Endothelial cell of umbilical vein (primary cell): ENCODE results near the gene GGPS1. TPM values are rescaled to one million over a fixed set of nuclear protein-coding genes. Genes with fewer than 3 reads are reported as not detected.

Experiments used
- BruUV-seq: library from RNA; stranded (reverse); fragments of 400-500 nt; replicated peaks from 2 replicates; lab custom pipeline; 2021; lab: Mats Ljungman, UMichigan
- CTCF ChIA-PET: fragments of 300-600, 350-600 bp; sonication (Branson Sonifier 250); formaldehyde crosslinking; loops from one replicate; lab custom pipeline; 2021; ENCODE audit warnings: antibody characterized with exemption, inconsistent platforms; lab: Charles Lee
- POLR2A ChIA-PET: fragments of 300-600, 350-600 bp; sonication (Branson Sonifier 250); formaldehyde crosslinking; loops from one replicate; lab custom pipeline; 2021; ENCODE audit warnings: antibody characterized with exemption, inconsistent platforms; lab: Charles Lee
- DNase-seq: peaks from one replicate; pipeline ENCODE4 v3.0.0-alpha.2; 2011; ENCODE audit warnings: low read depth, low spot score
- FAIRE-seq: peaks from 2 replicates; lab custom pipeline; 2011; peaks lifted over from hg19 to GRCh38; lab: Jason Lieb, UNC
- H2AFZ ChIP-seq: 2 replicates; pipeline ENCODE4 v1.6.0; 2012; ENCODE audit warnings: low read depth, low read length, control low read depth, inconsistent platforms
- H3K27ac ChIP-seq: 2 replicates; pipeline ENCODE4 v1.5.1; 2011; ENCODE audit warnings: low read depth, mild to moderate bottlenecking, control low read depth, low read length, moderate library complexity; ENCODE audit not compliant: insufficient read depth
- H3K27me3 ChIP-seq, 2 experiments: 2 replicates each; pipeline versions ENCODE4 v1.6.0 to v1.6.1; 2011; ENCODE audit warnings: low read length in 2 of 2, mixed read lengths in 1 of 2; ENCODE audit not compliant: control insufficient read depth in 2 of 2, insufficient read depth in 2 of 2
- H3K36me3 ChIP-seq, 2 experiments: 2 replicates in 1 of 2; 3 replicates in 1 of 2; pipeline ENCODE4 v1.5.1; 2011; ENCODE audit warnings: low read length in 2 of 2, mild to moderate bottlenecking in 1 of 2, moderate library complexity in 1 of 2; ENCODE audit not compliant: control insufficient read depth in 2 of 2, insufficient read depth in 2 of 2; ENCODE audit errors: extremely low read depth in 1 of 2
- H3K4me1 ChIP-seq: 3 replicates; pipeline ENCODE4 v1.5.1; 2011; ENCODE audit warnings: mild to moderate bottlenecking, low read length; ENCODE audit not compliant: control insufficient read depth, insufficient read depth; ENCODE audit errors: extremely low read depth
- H3K4me2 ChIP-seq: 2 replicates; pipeline ENCODE4 v1.6.1; 2011; ENCODE audit warnings: low read length, control low read depth, mixed read lengths; ENCODE audit not compliant: insufficient read depth
- H3K4me3 ChIP-seq, 3 experiments: fragments of 200-600 bp in 1 of 3; sonication (generic), shearing (Covaris generic) in 1 of 3; replicated peaks in 1 of 3; 2 replicates each; pipeline ENCODE4 v1.5.1; 2011 to 2016; ENCODE audit warnings: control low read depth in 3 of 3, low read length in 3 of 3, mild to moderate bottlenecking in 2 of 3, inconsistent platforms in 1 of 3, low read depth in 1 of 3, moderate library complexity in 1 of 3; ENCODE audit not compliant: insufficient read depth in 1 of 3
- H3K79me2 ChIP-seq: 2 replicates; pipeline ENCODE4 v1.6.0; 2012; ENCODE audit warnings: low read length, inconsistent platforms; ENCODE audit not compliant: control insufficient read depth, insufficient read depth
- H3K9ac ChIP-seq: replicated peaks from 2 replicates; pipeline ENCODE3; 2011; ENCODE audit warnings: low read length, control low read depth; ENCODE audit not compliant: insufficient read depth; ENCODE audit errors: extremely low read depth
- H3K9me1 ChIP-seq: replicated peaks from 3 replicates; pipeline ENCODE4 v1.6.0; 2011; ENCODE audit warnings: mild to moderate bottlenecking, low read length; ENCODE audit not compliant: control insufficient read depth, insufficient read depth; ENCODE audit errors: extremely low read depth
- H3K9me3 ChIP-seq: replicated peaks from 2 replicates; pipeline ENCODE4 v1.5.1; 2012; ENCODE audit warnings: low read length, inconsistent platforms; ENCODE audit not compliant: control insufficient read depth, insufficient read depth
- H4K20me1 ChIP-seq: replicated peaks from 2 replicates; pipeline ENCODE3; 2011; ENCODE audit warnings: mild to moderate bottlenecking, low read length; ENCODE audit not compliant: control insufficient read depth, insufficient read depth; ENCODE audit errors: extremely low read depth
- EZH2 ChIP-seq: IDR thresholded peaks from 2 replicates; pipeline ENCODE4 v1.6.1; 2012; ENCODE audit warnings: borderline replicate concordance, low read depth, mild to moderate bottlenecking, moderate library complexity, low read length, inconsistent platforms; ENCODE audit not compliant: severe bottlenecking
- FOS ChIP-seq: IDR thresholded peaks from 2 replicates; pipeline ENCODE4 v1.6.1; 2011; ENCODE audit warnings: mild to moderate bottlenecking, low read length, moderate library complexity, borderline replicate concordance; ENCODE audit not compliant: insufficient read depth
- GATA2 ChIP-seq: IDR thresholded peaks from 2 replicates; pipeline ENCODE4 v1.7.0; 2011; ENCODE audit warnings: low read depth, mild to moderate bottlenecking, moderate library complexity, mixed read lengths, low read length; ENCODE audit not compliant: insufficient read length, insufficient read depth
- JUN ChIP-seq: IDR thresholded peaks from 2 replicates; pipeline ENCODE4 v1.6.1; 2011; ENCODE audit warnings: borderline replicate concordance, low read depth; ENCODE audit not compliant: insufficient read length, insufficient read depth
- MYC ChIP-seq: IDR thresholded peaks from one replicate; pipeline ENCODE4 v1.6.1; 2011; ENCODE audit warnings: mild to moderate bottlenecking, low read depth, low read length
- POLR2A ChIP-seq: IDR thresholded peaks from 2 replicates; pipeline ENCODE4 v1.6.1; 2012; ENCODE audit warnings: low read depth, mild to moderate bottlenecking, control low read depth, low read length
- POLR2AphosphoS5 ChIP-seq: IDR thresholded peaks from 2 replicates; pipeline ENCODE4 v1.6.1; 2012; ENCODE audit warnings: low read depth, mild to moderate bottlenecking, control low read depth, low read length, moderate library complexity; ENCODE audit not compliant: insufficient read depth
- dilution Hi-C: fragments of 300-500 bp; cut with MboI; formaldehyde crosslinking; loops from one replicate; pipeline ENCODE4 v1.15.0; 2019; ENCODE audit warnings: low sequenced_read_pairs; ENCODE audit not compliant: extremely low pct_ligation_motif_present
- intact Hi-C: fragments of 100-400 bp; cut with micrococcal nuclease; formaldehyde crosslinking; loops from one replicate; pipeline ENCODE4 v1.10.0; 2022
- polyA plus RNA-seq, 4 experiments: library from polyadenylated mRNA; depleted of rRNA in 3 of 4; stranded (reverse) in 3 of 4; unstranded in 1 of 4; fragments of >200 nt; gene quantifications; 2 replicates each; pipeline versions ENCODE4 v1.2.1 to v1.2.3, GENCODE V29; 2011 to 2012; ENCODE audit warnings: missing spikeins in 1 of 4
- total RNA-seq: library from RNA; stranded (reverse); gene quantifications from 2 replicates; pipeline ENCODE4 v1.2.3, GENCODE V29; 2021
- TF ChIP-seq, protein P1 (sequence below): IDR thresholded peaks from 2 replicates; pipeline ENCODE4 v1.6.1; 2011; ENCODE audit not compliant: insufficient read depth, insufficient read length
- TF ChIP-seq, protein P2 (sequence below), 2 donors: IDR thresholded peaks; 1 replicate in 1 of 2; 2 replicates in 1 of 2; pipeline ENCODE4 v1.5.1; 2011; ENCODE audit warnings: low read length in 2 of 2, mild to moderate bottlenecking in 2 of 2, moderate library complexity in 2 of 2, control low read depth in 1 of 2, inconsistent platforms in 1 of 2, low read depth in 1 of 2; ENCODE audit not compliant: insufficient read depth in 1 of 2; ENCODE audit errors: extremely low read depth in 1 of 2

Gene GGPS1
- total and polyA plus RNA-seq, 2 donors (not counting 3 experiments of a cell fraction or from before 2014, with no cell fraction given) = 10.7 to 29.5 TPM

- BruUV-seq = no TSS peak
- Histone ChIP-seq H3K4me1 (no peaks in the 10 kb centered on the region), H4K20me1 (peaks cover 30% of the 10 kb centered on the region), H3K4me3 (no peak overlapping the region), H3K27ac (no peak overlapping the region), H2AFZ (no peak overlapping the region), H3K36me3 (no peaks in the 10 kb centered on the region), H3K9me3 (no peaks in the 10 kb centered on the region), H3K4me2 (no peak overlapping the region), H3K79me2 (peaks cover 94% of the 10 kb centered on the region), H3K9me1 (no peaks in the 10 kb centered on the region), H3K27me3 (no peaks in the 10 kb centered on the region), H3K9ac (no peak overlapping the region)
- intact Hi-C loops (loop anchor here (2.0 kb wide), 1 partner anchor 25 kb away; no protein-coding TSS in a partner anchor), dilution Hi-C loops (no loop called here)
- CTCF ChIA-PET = interaction anchor here (1.1 to 1.5 kb wide), 3 partner anchors 13 to 74 kb away, joined by 3 to 6 read pairs (median 3); no protein-coding TSS in a partner anchor
- FAIRE-seq (no peak), DNase-seq (no peak)
- TF ChIP-seq, protein P1, sequence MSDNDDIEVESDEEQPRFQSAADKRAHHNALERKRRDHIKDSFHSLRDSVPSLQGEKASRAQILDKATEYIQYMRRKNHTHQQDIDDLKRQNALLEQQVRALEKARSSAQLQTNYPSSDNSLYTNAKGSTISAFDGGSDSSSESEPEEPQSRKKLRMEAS = no peak
- TF ChIP-seq, protein P2, sequence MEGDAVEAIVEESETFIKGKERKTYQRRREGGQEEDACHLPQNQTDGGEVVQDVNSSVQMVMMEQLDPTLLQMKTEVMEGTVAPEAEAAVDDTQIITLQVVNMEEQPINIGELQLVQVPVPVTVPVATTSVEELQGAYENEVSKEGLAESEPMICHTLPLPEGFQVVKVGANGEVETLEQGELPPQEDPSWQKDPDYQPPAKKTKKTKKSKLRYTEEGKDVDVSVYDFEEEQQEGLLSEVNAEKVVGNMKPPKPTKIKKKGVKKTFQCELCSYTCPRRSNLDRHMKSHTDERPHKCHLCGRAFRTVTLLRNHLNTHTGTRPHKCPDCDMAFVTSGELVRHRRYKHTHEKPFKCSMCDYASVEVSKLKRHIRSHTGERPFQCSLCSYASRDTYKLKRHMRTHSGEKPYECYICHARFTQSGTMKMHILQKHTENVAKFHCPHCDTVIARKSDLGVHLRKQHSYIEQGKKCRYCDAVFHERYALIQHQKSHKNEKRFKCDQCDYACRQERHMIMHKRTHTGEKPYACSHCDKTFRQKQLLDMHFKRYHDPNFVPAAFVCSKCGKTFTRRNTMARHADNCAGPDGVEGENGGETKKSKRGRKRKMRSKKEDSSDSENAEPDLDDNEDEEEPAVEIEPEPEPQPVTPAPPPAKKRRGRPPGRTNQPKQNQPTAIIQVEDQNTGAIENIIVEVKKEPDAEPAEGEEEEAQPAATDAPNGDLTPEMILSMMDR (IDR thresholded peaks at IDR 0.05; ENCODE audit: extremely low read depth in 1 of 2, insufficient read depth in 1 of 2, low read depth in 1 of 2, low read length in 2 of 2) = no peak
- TF ChIP-seq JUN = no peak
- no peak for TF ChIP-seq POLR2A
- no peak for TF ChIP-seq FOS
- TF ChIP-seq EZH2 = no peak
- TF ChIP-seq POLR2AphosphoS5 = no peak
- no peak for TF ChIP-seq MYC
- no peak for TF ChIP-seq GATA2
- POLR2A ChIA-PET = no interaction called here
These were observed 38.3 kb upstream of the GGPS1 start for GRCh38 chr1:235289859-235290739.
